ENCODE results near the gene CAMK2D. TPM values are rescaled to one million over a fixed set of nuclear protein-coding genes. Genes with fewer than 3 reads are reported as not detected.

Gene CAMK2D
- total and polyA plus RNA-seq, 7 donors, result 41.2 to 183 (median 83.8) TPM

DNA sequence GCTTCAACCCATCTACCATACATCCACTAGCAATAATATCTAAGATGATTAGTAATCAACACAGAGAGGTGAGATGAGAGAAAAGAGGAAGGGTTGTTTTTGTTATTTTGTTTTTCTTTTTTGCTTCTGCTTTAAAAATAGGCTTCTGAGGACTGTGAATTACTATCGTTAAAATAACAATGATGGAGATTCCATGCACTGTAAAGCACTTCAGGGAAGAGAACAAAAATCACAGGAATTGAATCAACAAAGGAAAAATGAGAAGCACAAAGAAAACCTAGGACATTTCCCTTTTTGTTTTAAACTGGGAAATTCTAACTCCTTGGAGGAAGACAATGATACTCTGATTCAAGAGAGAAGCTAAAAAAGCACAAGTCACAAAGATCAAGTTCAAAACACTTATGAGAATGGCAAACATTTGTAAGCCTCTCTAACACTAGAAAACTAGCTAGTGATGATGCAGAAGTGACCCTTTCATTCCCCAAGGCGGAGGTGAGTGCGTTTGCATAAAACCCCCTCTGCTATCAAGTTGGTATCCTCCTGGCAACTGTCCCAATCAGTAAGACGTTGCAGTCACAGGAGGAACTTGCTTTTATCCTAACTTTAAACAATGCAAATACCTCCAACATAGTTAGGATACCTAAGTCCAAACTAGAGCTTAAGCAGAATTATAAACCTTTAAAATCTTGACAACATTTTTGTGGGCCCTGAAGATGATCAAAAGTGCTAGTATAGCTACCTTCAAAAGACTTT, 308.5 kb downstream of the CAMK2D start:
- ATAC-seq, result no peak
- TF ChIP-seq, protein P1, sequence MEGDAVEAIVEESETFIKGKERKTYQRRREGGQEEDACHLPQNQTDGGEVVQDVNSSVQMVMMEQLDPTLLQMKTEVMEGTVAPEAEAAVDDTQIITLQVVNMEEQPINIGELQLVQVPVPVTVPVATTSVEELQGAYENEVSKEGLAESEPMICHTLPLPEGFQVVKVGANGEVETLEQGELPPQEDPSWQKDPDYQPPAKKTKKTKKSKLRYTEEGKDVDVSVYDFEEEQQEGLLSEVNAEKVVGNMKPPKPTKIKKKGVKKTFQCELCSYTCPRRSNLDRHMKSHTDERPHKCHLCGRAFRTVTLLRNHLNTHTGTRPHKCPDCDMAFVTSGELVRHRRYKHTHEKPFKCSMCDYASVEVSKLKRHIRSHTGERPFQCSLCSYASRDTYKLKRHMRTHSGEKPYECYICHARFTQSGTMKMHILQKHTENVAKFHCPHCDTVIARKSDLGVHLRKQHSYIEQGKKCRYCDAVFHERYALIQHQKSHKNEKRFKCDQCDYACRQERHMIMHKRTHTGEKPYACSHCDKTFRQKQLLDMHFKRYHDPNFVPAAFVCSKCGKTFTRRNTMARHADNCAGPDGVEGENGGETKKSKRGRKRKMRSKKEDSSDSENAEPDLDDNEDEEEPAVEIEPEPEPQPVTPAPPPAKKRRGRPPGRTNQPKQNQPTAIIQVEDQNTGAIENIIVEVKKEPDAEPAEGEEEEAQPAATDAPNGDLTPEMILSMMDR (IDR thresholded peaks at IDR 0.05), result no peak
- 44 to 50% (median 48%) methylated on average over 4 of the region's 4 CpGs for WGBS, 3 donors
- Histone ChIP-seq H3K27ac (no peak overlapping the region), H3K4me1 (peaks cover 5% of the 10 kb centered on the region), H3K27me3 (ENCODE audit: insufficient read depth in 3 of 3, low read length in 2 of 3) (no peaks in the 10 kb centered on the region), H3K9me3 (no peaks in the 10 kb centered on the region), H3K36me3 (ENCODE audit: insufficient read depth in 1 of 2, low read depth in 1 of 2) (peaks cover 1 to 33% of the 10 kb centered on the region in 2 donors), H3K4me3 (no peak overlapping the region)
- intact Hi-C loops (cut with DNase I), result no loop called here
- no peak for DNase-seq

GRCh38 chr4:113452152-113452551, 309.4 kb downstream of the CAMK2D start:
- TF ChIP-seq, protein P1 (IDR thresholded peaks at IDR 0.05), result no peak
- H3K4me1 ChIP-seq, result no peaks in the 10 kb centered on the region
- H3K27me3 ChIP-seq (ENCODE audit: insufficient read depth in 3 of 3, low read length in 2 of 3), result no peaks in the 10 kb centered on the region
- H3K36me3 ChIP-seq (ENCODE audit: insufficient read depth in 1 of 2, low read depth in 1 of 2), result peaks cover 0 to 27% of the 10 kb centered on the region in 2 donors
- peaks cover under 1% of the 10 kb centered on the region for H3K9me3 ChIP-seq
- ATAC-seq (no peak), DNase-seq (no peak)
- WGBS, 3 donors, result 89 to 100% (median 93%) methylated on average over 1 of the region's 1 CpG
- intact Hi-C loops (cut with DNase I), result no loop called here
- no peak overlapping the region for H3K27ac ChIP-seq
- no peak overlapping the region for H3K4me3 ChIP-seq

GRCh38 chr4:113450295-113451080, 311.1 kb downstream of the CAMK2D start:
- Histone ChIP-seq H3K4me3 (no peak overlapping the region), H3K4me1 (peaks cover 10% of the 10 kb centered on the region), H3K36me3 (ENCODE audit: insufficient read depth in 1 of 2, low read depth in 1 of 2) (peaks cover 0 to 10% of the 10 kb centered on the region in 2 donors), H3K27ac (no peak overlapping the region), H3K27me3 (ENCODE audit: insufficient read depth in 3 of 3, low read length in 2 of 3) (no peaks in the 10 kb centered on the region), H3K9me3 (peaks cover 6% of the 10 kb centered on the region)
- no peak for DNase-seq
- no peak for ATAC-seq
- 92 to 96% (median 94%) methylated on average over 5 of the region's 5 CpGs for WGBS, 3 donors
- TF ChIP-seq, protein P1 (IDR thresholded peaks at IDR 0.05), result no peak
- intact Hi-C loops (cut with DNase I), result no loop called here

- H3K4me1 ChIP-seq, result peaks cover 20% of the 10 kb centered on the region
- peaks cover 0 to under 1% of the 10 kb centered on the region in 2 donors for H3K36me3 ChIP-seq (ENCODE audit: insufficient read depth in 1 of 2, low read depth in 1 of 2)
- no peak overlapping the region for H3K4me3 ChIP-seq
- 84 to 100% (median 97%) methylated on average over 1 of the region's 1 CpG for WGBS, 3 donors
- DNase-seq, result no peak
- ATAC-seq, result peak in 1 of 4 donors; percentile 23
- H3K27me3 ChIP-seq (ENCODE audit: insufficient read depth in 3 of 3, low read length in 2 of 3), result no peaks in the 10 kb centered on the region
- TF ChIP-seq, protein P1 (IDR thresholded peaks at IDR 0.05), result no peak
- peaks cover 6% of the 10 kb centered on the region for H3K9me3 ChIP-seq
- H3K27ac ChIP-seq, result no peak overlapping the region
- intact Hi-C loops (cut with DNase I), result no loop called here
Observed at GRCh38 chr4:113449410-113449974, 312.0 kb downstream of the CAMK2D start.

Measured in psoas muscle (tissue), 8 donors.